Motor neuron (in vitro differentiated cells): Measurements from ENCODE around the gene TADA1. TPM values are rescaled to one million over a fixed set of nuclear protein-coding genes. Genes with fewer than 3 reads are reported as not detected.

ENCODE experiments used
- ATAC-seq, 8 experiments: fragments of 200-7000 bp; cut with Tn5 transposase; replicated peaks in 6 of 8; 2 replicates each; pipeline ENCODE4 v1.8.0; 2021; ENCODE audit warnings: mild to moderate bottlenecking in 8 of 8, moderate library complexity in 8 of 8
- H3K27ac ChIP-seq, 2 donors: fragments of 250-450 bp; sonication (Bioruptor Pico); 2 replicates each; pipeline ENCODE4 v1.9.0; 2021; ENCODE audit warnings: antibody characterized with exemption in 2 of 2, mild to moderate bottlenecking in 2 of 2, moderate library complexity in 1 of 2
- H3K4me1 ChIP-seq, 2 donors: fragments of 250-450 bp; sonication (Bioruptor Pico); replicated peaks in 1 of 2; 2 replicates each; pipeline ENCODE4 v1.6.1; 2021; ENCODE audit warnings: antibody characterized with exemption in 2 of 2, mild to moderate bottlenecking in 2 of 2, moderate library complexity in 1 of 2
- H3K4me3 ChIP-seq, 5 donors: fragments of 250-450 bp; sonication (Bioruptor Pico); 2 replicates each; pipeline ENCODE4 v1.9.0; 2021; ENCODE audit warnings: antibody characterized with exemption in 5 of 5, mild to moderate bottlenecking in 5 of 5, moderate library complexity in 4 of 5
- WGBS, 10 experiments: fragments of 450-650 bp; shearing (Covaris generic); methylation state at CpG; one replicate each; pipeline ENCODE4 v1.0.0; 2022; 5-methylcytosine and 5-hydroxymethylcytosine counted together
- in situ Hi-C, 9 experiments: fragments of 400-800 bp; cut with MboI; loops; one replicate each; pipeline ENCODE4 v1.15.0; 2021; ENCODE audit warnings: low sequenced_read_pairs in 9 of 9, low pct_unique_long_range_greater_than_20kb in 2 of 9; ENCODE audit not compliant: unreplicated experiment in 9 of 9
- total RNA-seq, 8 experiments: library from RNA; unstranded; fragments of 300-600 nt; gene quantifications; 2 replicates each; pipeline versions ENCODE4 v1.2.3 to v1.2.4, GENCODE V29; 2022

TADA1 gene
- total RNA-seq, 8 experiments from 2014 or later, result 16.1 to 91.7 (median 44.2) TPM

GRCh38 chr1:166908942-166909341 is 32.9 kb upstream of the TADA1 start:
- in situ Hi-C loops, result loop anchor here in 6 of 9 experiments (25.0 kb wide), 1 partner anchor 153 kb away; no protein-coding TSS in a partner anchor
- 100% methylated on average over 1 of the region's 1 CpG; no CpG with 5 or more reads in 6 of the 10 experiments for WGBS, 10 experiments
- H3K27ac ChIP-seq, result no peak overlapping the region
- H3K4me3 ChIP-seq, result no peak overlapping the region
- ATAC-seq, result peak in 2 of 8 experiments; percentile 2 to 4
- no peaks in the 10 kb centered on the region for H3K4me1 ChIP-seq

- Histone ChIP-seq H3K4me1 (no peaks in the 10 kb centered on the region), H3K4me3 (no peak overlapping the region), H3K27ac (no peak overlapping the region)
- WGBS, 10 experiments, result 19 to 100% (median 60%) methylated on average over 2 to 3 of the region's 3 CpGs; no CpG with 5 or more reads in 3 of the 10 experiments
- in situ Hi-C loops, result loop anchor here in 6 of 9 experiments (25.0 kb wide), 1 partner anchor 155 kb away; no protein-coding TSS in a partner anchor
- ATAC-seq, result no peak
Measured at GRCh38 chr1:166907763-166908162, 31.7 kb upstream of the TADA1 start.

GRCh38 chr1:166907051-166907450 is 31.0 kb upstream of the TADA1 start:
- ATAC-seq, result no peak
- in situ Hi-C loops, result loop anchor here in 6 of 9 experiments (25.0 kb wide), 1 partner anchor 155 kb away; no protein-coding TSS in a partner anchor
- Histone ChIP-seq H3K4me1 (no peaks in the 10 kb centered on the region), H3K27ac (no peak overlapping the region), H3K4me3 (no peak overlapping the region)
- 43 to 100% (median 88%) methylated on average over 2 to 4 of the region's 4 CpGs; no CpG with 5 or more reads in 1 of the 10 experiments for WGBS, 10 experiments

DNA sequence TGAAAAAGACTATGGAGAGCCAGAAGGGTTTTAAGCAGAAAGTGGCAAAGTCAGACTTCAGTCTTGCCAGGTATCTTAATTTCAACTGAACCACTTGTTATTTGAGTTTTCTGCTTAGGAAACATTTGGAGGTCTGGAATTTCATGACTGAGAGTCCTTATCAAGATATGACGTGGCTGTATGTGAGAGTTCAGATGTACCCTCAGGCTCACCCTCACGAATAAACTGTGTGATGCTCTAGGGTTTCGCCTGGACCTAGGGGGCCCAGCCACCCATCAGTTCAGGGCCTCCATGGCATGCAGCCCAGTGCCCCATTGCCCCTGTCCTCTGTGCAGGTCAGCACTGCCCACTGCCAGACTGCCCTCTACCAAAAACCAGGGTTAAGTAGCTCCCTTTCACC is 30.6 kb upstream of the TADA1 start:
- Histone ChIP-seq H3K4me3 (no peak overlapping the region), H3K27ac (no peak overlapping the region), H3K4me1 (no peaks in the 10 kb centered on the region)
- in situ Hi-C loops, result loop anchor here in 6 of 9 experiments (25.0 kb wide), 1 partner anchor 156 kb away; no protein-coding TSS in a partner anchor
- ATAC-seq, result no peak
- WGBS, 10 experiments, result 60 to 100% (median 78%) methylated on average over 2 to 3 of the region's 3 CpGs; no CpG with 5 or more reads in 4 of the 10 experiments

DNA sequence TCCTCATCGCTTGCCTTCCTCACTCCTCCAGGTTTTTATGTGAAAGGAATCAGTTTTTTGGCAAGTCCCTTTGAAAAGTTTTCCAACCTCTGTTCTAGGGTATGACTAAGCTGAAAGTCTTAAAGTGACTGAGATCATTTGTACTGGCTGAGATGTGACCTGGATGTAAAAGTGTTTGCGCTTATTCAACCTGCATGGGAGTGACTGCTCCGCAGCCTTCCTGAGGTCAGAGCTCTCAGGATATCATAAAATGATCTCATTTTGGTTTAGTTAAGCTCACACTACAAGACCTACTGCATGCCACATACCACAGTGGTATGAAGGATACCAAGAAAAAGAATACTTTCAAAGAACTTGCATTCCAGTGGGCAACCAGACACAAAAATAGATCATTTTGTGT is 29.8 kb upstream of the TADA1 start:
- in situ Hi-C loops, result loop anchor here in 6 of 9 experiments (25.0 kb wide), 1 partner anchor 156 kb away; no protein-coding TSS in a partner anchor
- no peaks in the 10 kb centered on the region for H3K4me1 ChIP-seq
- H3K27ac ChIP-seq, result no peak overlapping the region
- no peak overlapping the region for H3K4me3 ChIP-seq
- peak in 5 of 8 experiments; percentile 13 to 39 (median 22) for ATAC-seq
- 80 to 100% (median 97%) methylated on average over 1 to 3 of the region's 3 CpGs; no CpG with 5 or more reads in 3 of the 10 experiments for WGBS, 10 experiments

- H3K27ac ChIP-seq, result no peak overlapping the region
- H3K4me1 ChIP-seq, result no peaks in the 10 kb centered on the region
- in situ Hi-C loops, result loop anchor here in 6 of 9 experiments (25.0 kb wide), 1 partner anchor 157 kb away; no protein-coding TSS in a partner anchor
- WGBS, 10 experiments, result 0 to 88% (median 61%) methylated on average over 1 to 2 of the region's 2 CpGs
- no peak overlapping the region for H3K4me3 ChIP-seq
- peak in 2 of 8 experiments; percentile 5 to 6 for ATAC-seq
Measured at GRCh38 chr1:166905136-166905535, 29.1 kb upstream of the TADA1 start.

DNA sequence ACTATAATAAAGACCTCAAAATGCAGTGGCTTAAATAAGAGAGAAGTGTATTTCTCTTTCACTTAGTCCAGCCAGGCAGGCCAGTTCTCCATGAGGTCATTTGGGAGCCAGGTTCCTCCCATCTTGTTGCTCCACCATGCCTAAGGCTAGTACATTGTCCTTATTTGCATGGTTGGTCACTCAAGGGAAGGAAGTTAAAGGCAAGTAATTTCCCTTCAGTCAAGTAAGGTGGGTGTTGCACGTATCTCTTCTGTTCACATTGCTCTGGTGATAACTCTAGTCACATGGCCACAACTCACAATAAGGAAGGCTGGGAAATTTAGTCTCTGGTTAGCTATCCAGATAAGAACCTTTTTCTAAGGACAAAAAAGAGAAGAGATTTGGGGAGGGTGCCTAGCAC is 27.2 kb upstream of the TADA1 start:
- WGBS, 10 experiments, result 20 to 100% (median 80%) methylated on average over 1 of the region's 1 CpG; no CpG with 5 or more reads in 4 of the 10 experiments
- in situ Hi-C loops, result loop anchor here in 6 of 9 experiments (25.0 kb wide), 1 partner anchor 159 kb away; no protein-coding TSS in a partner anchor
- Histone ChIP-seq H3K4me3 (no peak overlapping the region), H3K4me1 (no peaks in the 10 kb centered on the region), H3K27ac (no peak overlapping the region)
- ATAC-seq, result peak in 2 of 8 experiments; percentile 2 to 5

GRCh38 chr1:166902279-166902678 is 26.2 kb upstream of the TADA1 start:
- no peak overlapping the region for H3K27ac ChIP-seq
- 0 to 100% (median 83%) methylated on average over 1 of the region's 1 CpG; no CpG with 5 or more reads in 1 of the 10 experiments for WGBS, 10 experiments
- peak in 4 of 8 experiments; percentile 43 to 64 (median 52) for ATAC-seq
- no peaks in the 10 kb centered on the region for H3K4me1 ChIP-seq
- in situ Hi-C loops, result loop anchor here in 6 of 9 experiments (25.0 kb wide), 1 partner anchor 160 kb away; no protein-coding TSS in a partner anchor
- no peak overlapping the region for H3K4me3 ChIP-seq

- in situ Hi-C loops, result loop anchor here in 6 of 9 experiments (25.0 kb wide), 1 partner anchor 161 kb away; no protein-coding TSS in a partner anchor
- ATAC-seq, result no peak
- 10 to 85% (median 67%) methylated on average over 1 to 4 of the region's 4 CpGs; no CpG with 5 or more reads in 1 of the 10 experiments for WGBS, 10 experiments
- Histone ChIP-seq H3K4me1 (no peaks in the 10 kb centered on the region), H3K4me3 (no peak overlapping the region), H3K27ac (no peak overlapping the region)
Measured at GRCh38 chr1:166900987-166901386, 24.9 kb upstream of the TADA1 start.

DNA sequence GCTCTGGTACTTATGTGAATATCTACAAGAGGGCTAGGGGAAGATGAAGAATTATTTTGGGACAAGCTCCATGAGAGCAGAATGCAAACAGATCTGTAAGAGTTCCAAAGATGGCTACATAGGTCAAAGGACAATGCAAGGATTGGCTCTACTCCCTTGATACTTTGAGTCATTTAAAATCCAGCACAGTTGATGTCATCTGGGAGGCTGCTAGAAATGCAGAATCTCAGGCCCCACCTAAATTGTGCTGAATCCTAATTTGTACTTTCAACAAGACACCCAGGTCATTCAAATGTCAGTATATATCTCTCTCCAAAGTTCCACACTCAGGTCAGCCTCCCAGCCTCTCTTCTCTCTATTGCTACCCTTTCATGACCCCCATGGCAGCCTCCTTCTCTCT is 23.7 kb upstream of the TADA1 start:
- Histone ChIP-seq H3K4me3 (no peak overlapping the region), H3K4me1 (no peaks in the 10 kb centered on the region), H3K27ac (no peak overlapping the region)
- in situ Hi-C loops, result loop anchor here in 6 of 9 experiments (25.0 kb wide), 1 partner anchor 163 kb away; no protein-coding TSS in a partner anchor
- ATAC-seq, result peak in 2 of 8 experiments; percentile 68 to 74

DNA sequence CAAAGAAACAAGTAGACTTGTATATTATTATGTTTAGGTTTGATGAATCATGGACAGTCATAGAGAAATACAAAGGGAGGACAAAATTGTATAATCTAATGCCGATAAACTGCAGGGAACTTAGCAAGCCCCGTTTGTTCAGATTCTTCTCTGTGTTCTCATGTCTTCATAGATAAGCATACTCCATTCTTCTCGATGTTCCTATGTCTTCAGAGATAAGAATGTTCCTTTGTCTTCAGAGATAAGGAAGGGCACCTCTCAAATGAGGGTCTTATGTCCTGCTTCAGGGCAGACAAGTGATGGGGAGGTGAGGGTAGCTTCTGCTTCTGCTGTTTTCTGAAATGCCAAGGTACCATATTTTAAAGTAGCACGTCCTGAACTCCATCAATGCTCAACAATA is 19.7 kb upstream of the TADA1 start:
- no peak for ATAC-seq

DNA sequence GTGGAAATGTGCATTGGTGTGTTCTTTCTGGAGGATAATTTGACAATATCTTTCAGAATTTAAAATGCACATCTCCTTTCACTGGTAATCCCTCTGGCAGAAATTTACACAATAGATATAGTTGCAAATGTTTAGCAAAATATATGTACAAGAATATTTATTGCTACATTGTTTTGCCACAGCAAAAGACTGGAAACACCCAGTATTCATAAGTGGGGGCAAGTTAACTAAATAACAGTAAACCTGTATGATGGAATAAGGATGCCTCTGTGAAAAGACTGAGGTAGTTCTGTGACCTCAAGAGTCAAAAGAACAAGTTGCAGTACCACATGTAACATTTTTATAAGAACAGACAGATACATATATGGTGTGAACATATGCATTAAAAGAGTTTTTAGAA is 13.7 kb upstream of the TADA1 start:
- H3K4me1 ChIP-seq, result peaks cover 13 to 15% of the 10 kb centered on the region in 2 donors
- no peak overlapping the region for H3K27ac ChIP-seq
- ATAC-seq, result peak in 3 of 8 experiments; percentile 59 to 69 (median 65)
- in situ Hi-C loops, result no loop called here
- no peak overlapping the region for H3K4me3 ChIP-seq

More for the DNA sequence above, 19.7 kb upstream of the TADA1 start:
- in situ Hi-C loops, result no loop called here
- Histone ChIP-seq H3K27ac (no peak overlapping the region), H3K4me1 (no peaks in the 10 kb centered on the region), H3K4me3 (no peak overlapping the region)
- 8 to 93% (median 80%) methylated on average over 2 to 4 of the region's 4 CpGs for WGBS, 10 experiments

GRCh38 chr1:166888373-166889111 is 12.5 kb upstream of the TADA1 start:
- no peak overlapping the region for H3K4me3 ChIP-seq
- H3K4me1 ChIP-seq, result peaks cover 13 to 15% of the 10 kb centered on the region in 2 donors
- WGBS, 10 experiments, result 0 to 85% (median 38%) methylated on average over 1 to 4 of the region's 4 CpGs; no CpG with 5 or more reads in 1 of the 10 experiments
- peak; percentile 10 to 91 (median 84) for ATAC-seq
- no peak overlapping the region for H3K27ac ChIP-seq
- in situ Hi-C loops, result no loop called here
